AG09309 (cell line): Measurements from ENCODE around the gene GRIN1.

Source experiments
- DNase-seq: peaks from one replicate; pipeline ENCODE4 v3.0.0-alpha.2; 2010; ENCODE audit warnings: low read depth
- H3K4me3 ChIP-seq: 2 replicates; pipeline ENCODE4 v1.5.1; 2011; ENCODE audit warnings: mild to moderate bottlenecking, low read depth, low read length, moderate library complexity; ENCODE audit not compliant: control insufficient read depth
- TF ChIP-seq, protein P1 (sequence below): IDR thresholded peaks from 2 replicates; pipeline ENCODE4 v1.5.1; 2011; ENCODE audit warnings: mild to moderate bottlenecking, low read depth, low read length, inconsistent platforms; ENCODE audit not compliant: insufficient read depth, control insufficient read depth; ENCODE audit errors: missing control alignments

The GRIN1 gene

DNA sequence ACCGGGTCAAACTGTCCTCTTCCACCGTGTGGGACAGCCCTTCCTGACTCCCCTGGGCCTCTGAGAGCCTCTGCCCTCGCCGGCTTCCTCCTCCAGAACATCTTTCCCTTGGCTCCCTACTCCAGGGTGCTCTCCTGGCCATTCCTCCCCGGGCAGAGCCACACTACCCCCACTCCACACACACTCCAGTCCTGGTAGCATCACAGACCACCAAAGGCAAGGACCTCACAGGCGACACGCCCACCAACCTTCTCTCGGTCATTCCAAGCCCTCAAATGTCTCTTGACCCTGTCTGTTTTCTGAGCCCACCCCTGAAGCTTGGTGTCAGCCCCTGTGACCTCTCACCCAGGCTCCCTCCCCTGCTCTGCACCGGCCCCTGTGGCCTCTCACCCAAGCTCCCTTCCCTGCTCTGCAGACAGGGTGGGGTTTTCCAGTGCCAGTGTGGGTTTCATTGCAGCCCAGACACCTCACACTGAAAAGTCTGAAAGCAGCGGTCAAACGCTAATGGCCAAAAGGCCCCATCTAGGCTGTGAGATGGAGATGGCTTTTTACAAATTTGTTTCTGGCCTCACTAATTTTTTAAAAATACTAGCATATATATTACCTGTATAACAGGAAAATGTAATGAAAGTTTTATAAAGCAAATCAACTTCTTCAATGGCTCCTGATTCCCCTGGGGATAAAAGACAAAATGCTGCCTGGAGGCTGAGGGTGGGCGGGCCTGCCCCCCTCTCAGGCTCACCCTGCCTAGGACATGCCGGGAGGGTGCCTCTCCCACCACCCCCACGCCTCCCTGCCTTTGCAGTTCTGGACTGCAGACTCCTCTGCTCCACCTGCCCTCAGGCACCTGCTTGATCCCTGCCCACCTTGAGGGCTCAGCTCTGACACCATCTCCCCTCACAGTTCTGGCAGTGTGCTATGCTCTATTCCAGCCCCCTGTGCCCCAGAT is 20.4 kb downstream of the GRIN1 start:
- no peak for DNase-seq
- no peak overlapping the region for H3K4me3 ChIP-seq
- TF ChIP-seq, protein P1, sequence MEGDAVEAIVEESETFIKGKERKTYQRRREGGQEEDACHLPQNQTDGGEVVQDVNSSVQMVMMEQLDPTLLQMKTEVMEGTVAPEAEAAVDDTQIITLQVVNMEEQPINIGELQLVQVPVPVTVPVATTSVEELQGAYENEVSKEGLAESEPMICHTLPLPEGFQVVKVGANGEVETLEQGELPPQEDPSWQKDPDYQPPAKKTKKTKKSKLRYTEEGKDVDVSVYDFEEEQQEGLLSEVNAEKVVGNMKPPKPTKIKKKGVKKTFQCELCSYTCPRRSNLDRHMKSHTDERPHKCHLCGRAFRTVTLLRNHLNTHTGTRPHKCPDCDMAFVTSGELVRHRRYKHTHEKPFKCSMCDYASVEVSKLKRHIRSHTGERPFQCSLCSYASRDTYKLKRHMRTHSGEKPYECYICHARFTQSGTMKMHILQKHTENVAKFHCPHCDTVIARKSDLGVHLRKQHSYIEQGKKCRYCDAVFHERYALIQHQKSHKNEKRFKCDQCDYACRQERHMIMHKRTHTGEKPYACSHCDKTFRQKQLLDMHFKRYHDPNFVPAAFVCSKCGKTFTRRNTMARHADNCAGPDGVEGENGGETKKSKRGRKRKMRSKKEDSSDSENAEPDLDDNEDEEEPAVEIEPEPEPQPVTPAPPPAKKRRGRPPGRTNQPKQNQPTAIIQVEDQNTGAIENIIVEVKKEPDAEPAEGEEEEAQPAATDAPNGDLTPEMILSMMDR = no peak

DNA sequence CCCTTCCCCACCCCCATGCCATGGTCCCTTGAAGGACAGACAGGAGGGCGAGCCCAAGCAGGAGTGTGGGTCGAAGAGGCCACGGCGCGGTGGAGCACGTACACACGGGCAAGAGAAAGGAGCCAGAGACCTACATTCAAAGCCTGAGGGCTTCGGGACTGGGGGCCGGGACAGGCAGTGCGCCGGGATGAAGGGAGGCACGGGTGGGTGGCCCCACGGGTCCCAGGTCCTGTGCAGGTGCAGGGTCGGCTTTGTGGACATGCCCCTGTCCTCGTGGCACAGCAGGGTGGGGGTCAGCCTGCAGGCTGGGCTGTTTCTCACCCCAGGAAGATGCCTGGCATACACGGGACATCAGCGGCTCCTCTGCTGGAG is 21.1 kb downstream of the GRIN1 start:
- H3K4me3 ChIP-seq = no peak overlapping the region
- TF ChIP-seq, protein P1 = no peak
- no peak for DNase-seq

- TF ChIP-seq, protein P1 = no peak
- no peak for DNase-seq
- H3K4me3 ChIP-seq = no peak overlapping the region
Measured at GRCh38 chr9:137160716-137161557, 22.0 kb downstream of the GRIN1 start.

DNA sequence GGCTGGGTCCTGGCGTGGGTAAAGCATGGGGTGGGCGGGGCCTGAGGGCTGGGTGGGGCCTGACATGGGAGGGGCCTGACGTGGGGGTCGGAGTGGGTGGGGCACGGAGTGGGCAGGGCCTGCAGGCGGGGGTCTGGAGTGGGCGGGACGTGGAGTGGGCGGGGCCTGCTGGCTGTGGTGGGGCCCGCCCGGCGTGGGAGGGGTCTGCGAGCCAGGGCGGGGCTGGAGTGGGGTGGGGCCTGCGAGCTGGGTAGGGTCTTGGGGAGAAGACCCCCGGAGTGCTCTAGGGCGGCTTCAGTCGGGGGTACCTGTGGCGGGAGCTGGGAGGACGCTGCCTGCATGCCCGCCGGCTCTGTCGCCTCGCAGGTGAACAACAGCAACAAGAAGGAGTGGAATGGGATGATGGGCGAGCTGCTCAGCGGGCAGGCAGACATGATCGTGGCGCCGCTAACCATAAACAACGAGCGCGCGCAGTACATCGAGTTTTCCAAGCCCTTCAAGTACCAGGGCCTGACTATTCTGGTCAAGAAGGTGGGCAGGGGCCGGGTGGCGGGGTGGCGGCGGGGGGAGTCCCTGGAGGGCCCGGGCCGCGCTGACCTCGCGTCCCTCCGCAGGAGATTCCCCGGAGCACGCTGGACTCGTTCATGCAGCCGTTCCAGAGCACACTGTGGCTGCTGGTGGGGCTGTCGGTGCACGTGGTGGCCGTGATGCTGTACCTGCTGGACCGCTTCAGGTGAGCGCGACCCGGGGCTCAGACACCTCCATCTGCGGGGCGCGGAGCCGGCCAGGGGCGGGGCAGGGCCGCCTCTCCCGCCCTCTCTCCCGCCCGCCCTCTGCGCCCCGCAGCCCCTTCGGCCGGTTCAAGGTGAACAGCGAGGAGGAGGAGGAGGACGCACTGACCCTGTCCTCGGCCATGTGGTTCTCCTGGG is 22.9 kb downstream of the GRIN1 start:
- TF ChIP-seq, protein P1 = no peak
- H3K4me3 ChIP-seq = no peak overlapping the region
- DNase-seq = no peak

GRCh38 chr9:137162505-137163364 is 23.8 kb downstream of the GRIN1 start:
- TF ChIP-seq, protein P1 = no peak
- H3K4me3 ChIP-seq = peak overlapping the region; percentile 9
- no peak for DNase-seq
